Osteocyte (in vitro differentiated cells): ENCODE results near the gene ZNF776. TPM values are rescaled to one million over a fixed set of nuclear protein-coding genes. Genes with fewer than 3 reads are reported as not detected.

Source experiments
- DNase-seq: peaks from one replicate; pipeline ENCODE4 v3.0.0; 2021; ENCODE audit warnings: mixed read lengths; ENCODE audit not compliant: unreplicated experiment; ENCODE audit errors: extremely low spot score
- H3K27ac Mint-ChIP-seq: one replicate; pipeline ENCODE4 v1.8.0; 2021; ENCODE audit warnings: mild to moderate bottlenecking, mixed read lengths; ENCODE audit not compliant: unreplicated experiment
- H3K27me3 Mint-ChIP-seq: one replicate; pipeline ENCODE4 v1.8.0; 2021; ENCODE audit warnings: mixed read lengths; ENCODE audit not compliant: unreplicated experiment
- H3K36me3 Mint-ChIP-seq: one replicate; pipeline ENCODE4 v1.8.0; 2021; ENCODE audit warnings: mixed read lengths; ENCODE audit not compliant: unreplicated experiment
- H3K4me1 Mint-ChIP-seq: one replicate; pipeline ENCODE4 v1.8.0; 2021; ENCODE audit warnings: mixed read lengths; ENCODE audit not compliant: unreplicated experiment
- H3K4me3 Mint-ChIP-seq: one replicate; pipeline ENCODE4 v1.8.0; 2021; ENCODE audit warnings: mild to moderate bottlenecking, moderate library complexity, mixed read lengths; ENCODE audit not compliant: unreplicated experiment
- H3K9me3 Mint-ChIP-seq: one replicate; pipeline ENCODE4 v1.8.0; 2021; ENCODE audit warnings: mixed read lengths; ENCODE audit not compliant: unreplicated experiment
- total RNA-seq: library from RNA; stranded (reverse); gene quantifications from 2 replicates; pipeline ENCODE4 v1.2.1, GENCODE V29; 2021
- TF ChIP-seq, protein P1 (sequence below): fragments of 200-600 bp; sonication (generic); IDR thresholded peaks from 2 replicates; pipeline ENCODE4 v1.5.0; 2021; ENCODE audit warnings: antibody characterized with exemption, mild to moderate bottlenecking, moderate library complexity

Gene ZNF776
- total RNA-seq, 1 donor from 2014 or later, result 16.9 TPM

GRCh38 chr19:57776764-57777296 is 30.2 kb downstream of the ZNF776 start:
- no peak for DNase-seq
- Mint-ChIP-seq H3K27ac (no peak overlapping the region), H3K9me3 (peaks cover 56% of the 10 kb centered on the region), H3K4me1 (no peaks in the 10 kb centered on the region), H3K27me3 (no peaks in the 10 kb centered on the region), H3K36me3 (peaks cover 81% of the 10 kb centered on the region), H3K4me3 (no peak overlapping the region)
- TF ChIP-seq, protein P1, sequence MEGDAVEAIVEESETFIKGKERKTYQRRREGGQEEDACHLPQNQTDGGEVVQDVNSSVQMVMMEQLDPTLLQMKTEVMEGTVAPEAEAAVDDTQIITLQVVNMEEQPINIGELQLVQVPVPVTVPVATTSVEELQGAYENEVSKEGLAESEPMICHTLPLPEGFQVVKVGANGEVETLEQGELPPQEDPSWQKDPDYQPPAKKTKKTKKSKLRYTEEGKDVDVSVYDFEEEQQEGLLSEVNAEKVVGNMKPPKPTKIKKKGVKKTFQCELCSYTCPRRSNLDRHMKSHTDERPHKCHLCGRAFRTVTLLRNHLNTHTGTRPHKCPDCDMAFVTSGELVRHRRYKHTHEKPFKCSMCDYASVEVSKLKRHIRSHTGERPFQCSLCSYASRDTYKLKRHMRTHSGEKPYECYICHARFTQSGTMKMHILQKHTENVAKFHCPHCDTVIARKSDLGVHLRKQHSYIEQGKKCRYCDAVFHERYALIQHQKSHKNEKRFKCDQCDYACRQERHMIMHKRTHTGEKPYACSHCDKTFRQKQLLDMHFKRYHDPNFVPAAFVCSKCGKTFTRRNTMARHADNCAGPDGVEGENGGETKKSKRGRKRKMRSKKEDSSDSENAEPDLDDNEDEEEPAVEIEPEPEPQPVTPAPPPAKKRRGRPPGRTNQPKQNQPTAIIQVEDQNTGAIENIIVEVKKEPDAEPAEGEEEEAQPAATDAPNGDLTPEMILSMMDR, result no peak

DNA sequence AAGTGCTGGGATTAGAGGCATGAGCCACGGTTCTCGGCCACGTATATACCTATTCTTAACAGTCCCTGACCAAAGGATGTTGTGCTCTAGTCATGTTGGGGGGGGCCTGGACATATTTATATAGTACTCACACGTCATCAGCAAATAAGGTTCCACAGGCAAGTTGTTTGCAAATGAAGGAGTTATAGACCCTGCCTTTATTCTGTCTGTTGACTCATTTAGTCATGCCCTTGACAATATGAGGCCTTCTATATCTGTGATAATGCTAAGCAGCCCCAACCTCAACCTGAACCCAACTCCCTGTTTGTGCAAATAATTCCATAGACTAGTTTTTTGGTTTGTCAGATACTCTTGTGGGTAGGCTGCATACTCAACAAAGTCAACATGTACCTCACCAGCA is 31.7 kb downstream of the ZNF776 start:
- no peak overlapping the region for H3K27ac Mint-ChIP-seq

GRCh38 chr19:57779220-57779845 is 32.7 kb downstream of the ZNF776 start:
- H3K9me3 Mint-ChIP-seq, result peaks cover 41% of the 10 kb centered on the region
- DNase-seq, result no peak
- no peaks in the 10 kb centered on the region for H3K4me1 Mint-ChIP-seq
- TF ChIP-seq, protein P1, result no peak
- no peak overlapping the region for H3K4me3 Mint-ChIP-seq
- no peaks in the 10 kb centered on the region for H3K27me3 Mint-ChIP-seq
- H3K27ac Mint-ChIP-seq, result no peak overlapping the region
- H3K36me3 Mint-ChIP-seq, result peaks cover 74% of the 10 kb centered on the region

More for the DNA sequence above, 31.7 kb downstream of the ZNF776 start:
- H3K27me3 Mint-ChIP-seq, result no peaks in the 10 kb centered on the region
- H3K36me3 Mint-ChIP-seq, result peaks cover 75% of the 10 kb centered on the region
- no peak for DNase-seq
- TF ChIP-seq, protein P1, result no peak
- H3K4me1 Mint-ChIP-seq, result no peaks in the 10 kb centered on the region
- peaks cover 46% of the 10 kb centered on the region for H3K9me3 Mint-ChIP-seq
- no peak overlapping the region for H3K4me3 Mint-ChIP-seq

DNA sequence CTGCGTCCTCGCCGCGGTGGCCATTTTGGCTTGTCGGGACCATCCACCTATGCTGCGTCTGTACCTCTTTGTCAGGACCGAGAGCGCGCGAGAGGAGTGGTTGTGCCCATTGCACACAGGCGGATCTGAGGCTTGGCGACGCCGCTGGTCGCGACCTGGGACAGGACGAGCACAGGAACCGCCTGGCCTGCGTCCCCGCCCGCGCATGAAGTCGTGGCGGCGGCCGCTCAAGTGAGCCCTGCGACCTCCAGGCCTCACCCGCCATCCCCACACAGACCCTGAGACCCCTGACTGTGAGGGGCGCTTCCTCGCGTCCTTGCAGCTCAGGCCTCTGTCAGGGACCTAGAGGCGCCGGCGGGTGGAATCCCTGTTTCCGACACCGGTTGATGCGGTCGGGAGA is 39.7 kb downstream of the ZNF776 start:
- H3K4me3 Mint-ChIP-seq, result no peak overlapping the region
- DNase-seq, result no peak
- TF ChIP-seq, protein P1, result no peak
- H3K27me3 Mint-ChIP-seq, result no peaks in the 10 kb centered on the region
- H3K27ac Mint-ChIP-seq, result no peak overlapping the region
- H3K9me3 Mint-ChIP-seq, result peaks cover 21% of the 10 kb centered on the region
- no peaks in the 10 kb centered on the region for H3K4me1 Mint-ChIP-seq
- peaks cover 60% of the 10 kb centered on the region for H3K36me3 Mint-ChIP-seq

DNA sequence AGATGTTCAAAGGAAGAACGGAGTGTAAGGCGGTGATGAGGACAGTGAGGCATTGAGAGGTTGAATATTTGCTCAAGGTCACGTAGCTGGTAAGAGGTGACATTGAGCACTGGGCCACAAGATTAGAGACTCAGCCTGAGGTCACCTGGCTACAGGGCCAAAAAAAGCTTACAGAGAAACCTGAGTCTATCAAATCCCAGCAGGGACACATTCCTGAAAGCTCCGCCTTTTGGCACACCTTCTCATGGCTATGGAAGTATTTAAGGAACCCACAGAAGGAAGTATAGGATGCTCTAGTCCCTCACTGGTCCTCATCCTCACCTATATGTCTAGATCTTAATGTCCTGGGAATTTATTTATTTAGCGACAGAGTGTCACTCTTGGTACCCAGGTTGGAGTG is 40.3 kb downstream of the ZNF776 start:
- TF ChIP-seq, protein P1, result no peak
- peaks cover 21% of the 10 kb centered on the region for H3K9me3 Mint-ChIP-seq
- H3K4me3 Mint-ChIP-seq, result no peak overlapping the region
- H3K4me1 Mint-ChIP-seq, result no peaks in the 10 kb centered on the region
- H3K27ac Mint-ChIP-seq, result no peak overlapping the region
- H3K27me3 Mint-ChIP-seq, result no peaks in the 10 kb centered on the region
- peaks cover 61% of the 10 kb centered on the region for H3K36me3 Mint-ChIP-seq
- DNase-seq, result no peak
